ENCODE results near the gene MCOLN2. TPM values are rescaled to one million over a fixed set of nuclear protein-coding genes. Genes with fewer than 3 reads are reported as not detected.

MCOLN2 gene
- total RNA-seq, 1 donor from 2014 or later = 0.11 TPM

- no peak for DNase-seq (ENCODE audit: low spot score)
- Histone ChIP-seq H4K20me1 (ENCODE audit: low read depth) (no peaks in the 10 kb centered on the region), H3K79me2 (ENCODE audit: low read depth) (no peaks in the 10 kb centered on the region), H3F3A (ENCODE audit: low read depth) (no peaks in the 10 kb centered on the region), H3K9me3 (ENCODE audit: low read depth) (no peaks in the 10 kb centered on the region), H2AFZ (replicated peaks) (no peak overlapping the region), H3K4me2 (no peak overlapping the region), H3K27ac (no peak overlapping the region), H3K4me3 (no peak overlapping the region), H3K27me3 (no peaks in the 10 kb centered on the region), H3K9ac (no peak overlapping the region), H3K36me3 (no peaks in the 10 kb centered on the region), H3K4me1 (no peaks in the 10 kb centered on the region)
- H3K27me3 Mint-ChIP-seq (ENCODE audit: insufficient read depth, low read depth) = peaks cover 6% of the 10 kb centered on the region
- no peaks in the 10 kb centered on the region for H3K9me3 Mint-ChIP-seq
- no peaks in the 10 kb centered on the region for H3K36me3 Mint-ChIP-seq
- no peaks in the 10 kb centered on the region for H3K4me1 Mint-ChIP-seq
- H3K4me3 Mint-ChIP-seq = no peak overlapping the region
- no peak overlapping the region for H3K27ac Mint-ChIP-seq
- TF ChIP-seq EZH2phosphoT487 (IDR thresholded peaks at IDR 0.05) (no peak), CTCF (IDR thresholded peaks at IDR 0.05) (no peak), EZH2 (IDR thresholded peaks at IDR 0.05) (no peak)
Observed at GRCh38 chr1:84969489-84970250, 27.2 kb downstream of the MCOLN2 start.

GRCh38 chr1:84968865-84969264, 28.0 kb downstream of the MCOLN2 start:
- Histone ChIP-seq H3K27ac (no peak overlapping the region), H3K36me3 (no peaks in the 10 kb centered on the region), H3K4me2 (no peak overlapping the region), H3K9ac (no peak overlapping the region), H4K20me1 (ENCODE audit: low read depth) (no peaks in the 10 kb centered on the region), H3K4me3 (no peak overlapping the region), H3K27me3 (no peaks in the 10 kb centered on the region), H2AFZ (replicated peaks) (no peak overlapping the region), H3K79me2 (ENCODE audit: low read depth) (no peaks in the 10 kb centered on the region), H3K9me3 (ENCODE audit: low read depth) (no peaks in the 10 kb centered on the region), H3K4me1 (no peaks in the 10 kb centered on the region), H3F3A (ENCODE audit: low read depth) (no peaks in the 10 kb centered on the region)
- Mint-ChIP-seq H3K27me3 (ENCODE audit: insufficient read depth, low read depth) (peaks cover 5% of the 10 kb centered on the region), H3K27ac (no peak overlapping the region), H3K9me3 (no peaks in the 10 kb centered on the region), H3K4me1 (no peaks in the 10 kb centered on the region), H3K36me3 (no peaks in the 10 kb centered on the region), H3K4me3 (no peak overlapping the region)
- TF ChIP-seq EZH2phosphoT487 (IDR thresholded peaks at IDR 0.05) = no peak
- no peak for DNase-seq (ENCODE audit: low spot score)

DNA sequence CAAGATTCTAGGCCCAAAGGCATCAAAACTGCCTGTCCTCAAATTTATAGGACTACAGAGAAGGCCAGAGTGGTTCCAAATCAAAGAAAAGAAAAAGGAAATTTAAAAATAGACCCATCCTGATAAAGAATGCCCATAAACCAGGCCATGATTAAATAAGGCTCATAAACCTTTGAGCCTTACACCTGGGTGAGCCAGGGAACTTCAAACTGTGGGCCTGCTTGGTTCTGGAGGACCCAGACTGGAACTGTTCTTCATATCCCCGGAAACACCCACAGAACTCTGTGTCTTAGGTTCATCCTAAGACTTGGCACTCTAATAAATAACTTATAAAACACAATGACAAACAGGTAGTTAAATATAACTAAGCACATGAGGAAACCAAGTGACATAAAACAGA, 28.8 kb downstream of the MCOLN2 start:
- no peak overlapping the region for H3K4me3 ChIP-seq
- H4K20me1 ChIP-seq (ENCODE audit: low read depth) = no peaks in the 10 kb centered on the region
- no peaks in the 10 kb centered on the region for H3K9me3 ChIP-seq (ENCODE audit: low read depth)
- no peaks in the 10 kb centered on the region for H3K27me3 ChIP-seq
- H3F3A ChIP-seq (ENCODE audit: low read depth) = no peaks in the 10 kb centered on the region
- Mint-ChIP-seq H3K27me3 (ENCODE audit: insufficient read depth, low read depth) (peaks cover 2% of the 10 kb centered on the region), H3K9me3 (no peaks in the 10 kb centered on the region), H3K4me1 (no peaks in the 10 kb centered on the region), H3K27ac (no peak overlapping the region), H3K4me3 (no peak overlapping the region), H3K36me3 (no peaks in the 10 kb centered on the region)
- no peaks in the 10 kb centered on the region for H3K4me1 ChIP-seq
- no peak overlapping the region for H3K27ac ChIP-seq
- H3K79me2 ChIP-seq (ENCODE audit: low read depth) = no peaks in the 10 kb centered on the region
- no peak for DNase-seq (ENCODE audit: low spot score)
- no peak overlapping the region for H3K4me2 ChIP-seq
- no peaks in the 10 kb centered on the region for H3K36me3 ChIP-seq
- H3K9ac ChIP-seq = no peak overlapping the region
- no peak for TF ChIP-seq EZH2 (IDR thresholded peaks at IDR 0.05)
- no peak for TF ChIP-seq CTCF (IDR thresholded peaks at IDR 0.05)
- TF ChIP-seq EZH2phosphoT487 (IDR thresholded peaks at IDR 0.05) = no peak
- no peak overlapping the region for H2AFZ ChIP-seq (replicated peaks)

DNA sequence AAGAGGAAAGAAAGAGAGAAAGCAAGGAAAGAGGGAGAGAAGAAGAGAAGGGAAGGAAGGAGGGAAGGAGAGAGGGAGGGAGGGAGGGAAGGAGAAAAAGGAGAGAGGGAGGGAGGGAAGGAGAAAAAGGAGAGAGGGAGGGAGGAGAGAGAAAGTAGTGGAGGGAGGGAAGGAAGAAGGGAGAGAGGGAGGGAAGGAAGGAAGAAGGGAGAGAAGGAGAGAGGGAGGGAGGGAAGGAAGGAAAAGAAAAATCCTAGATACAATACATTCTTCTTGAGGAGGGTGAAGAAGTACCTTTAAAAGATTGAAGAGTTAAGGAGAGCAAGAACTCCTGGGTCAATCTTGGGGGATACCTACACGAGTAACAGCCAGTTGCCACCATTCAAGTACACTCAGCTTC, 29.2 kb downstream of the MCOLN2 start:
- H3K4me2 ChIP-seq = no peak overlapping the region
- Mint-ChIP-seq H3K27ac (no peak overlapping the region), H3K9me3 (no peaks in the 10 kb centered on the region), H3K36me3 (no peaks in the 10 kb centered on the region), H3K27me3 (ENCODE audit: insufficient read depth, low read depth) (no peaks in the 10 kb centered on the region), H3K4me1 (no peaks in the 10 kb centered on the region), H3K4me3 (no peak overlapping the region)
- no peak overlapping the region for H3K9ac ChIP-seq
- no peak for DNase-seq (ENCODE audit: low spot score)
- H4K20me1 ChIP-seq (ENCODE audit: low read depth) = no peaks in the 10 kb centered on the region
- no peaks in the 10 kb centered on the region for H3K9me3 ChIP-seq (ENCODE audit: low read depth)
- TF ChIP-seq EZH2phosphoT487 (IDR thresholded peaks at IDR 0.05) (no peak), CTCF (IDR thresholded peaks at IDR 0.05) (no peak), EZH2 (IDR thresholded peaks at IDR 0.05) (no peak)
- no peak overlapping the region for H3K4me3 ChIP-seq
- H3K27me3 ChIP-seq = no peaks in the 10 kb centered on the region
- H3K4me1 ChIP-seq = no peaks in the 10 kb centered on the region
- no peaks in the 10 kb centered on the region for H3K79me2 ChIP-seq (ENCODE audit: low read depth)
- H3K27ac ChIP-seq = no peak overlapping the region
- H3F3A ChIP-seq (ENCODE audit: low read depth) = no peaks in the 10 kb centered on the region
- H2AFZ ChIP-seq (replicated peaks) = no peak overlapping the region
- H3K36me3 ChIP-seq = no peaks in the 10 kb centered on the region

Measured in neural progenitor cell (in vitro differentiated cells).